Superior temporal gyrus (tissue), 1 donor: ENCODE measurements around the gene MUC4.
"Not testable (repeated sequence)": the region's sequence is repeated elsewhere in the genome, so short reads cannot be mapped to it uniquely, and the experiment has no call there.

Experiments
- DNase-seq: peaks from one replicate; pipeline ENCODE4 v3.0.0-alpha.2; 2016; ENCODE audit errors: extremely low spot score

Gene MUC4

GRCh38 chr3:195838714-195839113 lies 27.0 kb upstream of the MUC4 start:
- DNase-seq = no peak

GRCh38 chr3:195836476-195837135 lies 24.9 kb upstream of the MUC4 start:
- peak; percentile 30 for DNase-seq

- no peak for DNase-seq
These were observed 24.1 kb upstream of the MUC4 start for GRCh38 chr3:195835791-195836190.

DNA sequence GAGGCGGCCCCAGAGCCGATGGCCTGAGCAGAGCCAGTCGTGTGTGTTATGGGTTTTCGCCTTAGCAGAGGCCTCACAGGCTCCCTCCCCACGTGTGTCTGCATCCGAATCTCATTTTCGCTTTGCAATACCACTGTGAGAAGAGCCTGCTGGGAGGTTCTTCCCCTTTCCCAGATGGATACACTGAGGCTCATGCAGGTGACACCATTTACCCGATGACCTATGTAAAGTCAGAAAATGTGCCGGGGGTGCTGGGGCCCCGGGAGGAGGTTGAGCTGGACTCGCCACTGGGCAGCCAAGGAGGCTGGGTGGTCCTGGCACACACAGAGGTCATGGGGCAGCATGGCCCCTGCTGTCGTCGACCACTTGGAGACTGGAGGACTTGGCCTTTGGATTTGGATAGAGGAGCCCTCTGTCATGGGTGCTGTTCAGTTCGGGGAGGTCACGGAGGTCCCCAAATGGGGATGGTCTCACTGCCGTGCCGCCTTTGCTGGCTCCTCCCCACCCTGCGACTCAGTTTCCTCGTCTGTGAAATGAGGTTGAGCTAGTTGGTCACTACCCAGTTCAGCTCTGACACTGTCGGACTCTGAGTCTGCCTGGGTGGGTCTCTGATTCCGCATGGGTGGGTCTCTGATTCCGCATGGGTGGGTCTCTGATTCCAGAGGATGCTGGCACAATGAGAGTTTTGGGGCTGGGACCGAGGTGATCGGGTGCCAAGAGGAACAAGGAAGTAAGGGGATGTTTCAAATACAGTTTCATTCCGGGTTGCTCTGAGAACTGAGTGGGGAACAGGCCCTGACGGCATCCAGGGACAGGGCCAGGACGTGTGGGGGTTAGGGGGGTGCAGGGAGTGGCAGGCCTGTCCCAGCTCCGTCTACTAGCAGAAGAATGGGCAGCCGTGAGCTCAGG lies 23.2 kb upstream of the MUC4 start:
- DNase-seq = no peak

DNA sequence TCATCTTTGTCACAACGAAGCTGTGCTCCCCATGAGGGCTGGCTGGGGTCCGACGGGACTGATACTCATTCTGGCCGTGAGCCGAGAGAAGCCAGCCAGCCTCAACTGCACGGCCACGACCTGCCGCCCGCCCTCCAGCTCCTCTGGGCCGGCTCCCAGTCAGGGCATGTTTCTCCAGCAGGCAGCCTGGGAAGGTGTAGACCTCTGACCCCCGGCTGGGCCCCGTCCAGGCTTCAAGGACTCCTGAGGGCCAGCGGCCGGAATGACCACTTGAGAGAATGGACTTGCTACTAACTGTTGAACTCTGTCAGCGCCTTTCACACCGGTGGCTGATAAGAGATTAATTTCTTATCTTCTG lies 18.1 kb upstream of the MUC4 start:
- no peak for DNase-seq

DNA sequence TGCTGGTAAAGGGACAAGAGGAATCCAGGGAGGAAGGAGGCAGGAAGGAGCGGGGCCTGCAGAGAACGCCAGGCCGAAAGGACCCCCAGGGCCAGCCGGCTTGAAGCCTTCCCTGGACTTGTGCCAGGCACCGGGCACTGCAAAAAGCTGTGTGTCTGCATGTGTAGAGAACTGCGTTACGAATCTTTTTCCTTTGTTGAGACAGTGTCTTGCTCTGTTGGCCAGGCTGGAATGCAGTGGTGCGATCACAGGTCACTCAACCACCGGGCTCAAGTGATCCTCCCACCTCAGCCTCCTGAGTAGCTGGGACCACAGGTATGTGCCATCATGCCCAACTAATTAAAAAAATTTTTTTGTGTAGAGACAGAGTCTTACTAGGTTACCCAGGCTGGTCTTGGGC lies 17.0 kb upstream of the MUC4 start:
- no peak for DNase-seq

- no peak for DNase-seq
These were observed 14.4 kb upstream of the MUC4 start for GRCh38 chr3:195825857-195826804.

DNA sequence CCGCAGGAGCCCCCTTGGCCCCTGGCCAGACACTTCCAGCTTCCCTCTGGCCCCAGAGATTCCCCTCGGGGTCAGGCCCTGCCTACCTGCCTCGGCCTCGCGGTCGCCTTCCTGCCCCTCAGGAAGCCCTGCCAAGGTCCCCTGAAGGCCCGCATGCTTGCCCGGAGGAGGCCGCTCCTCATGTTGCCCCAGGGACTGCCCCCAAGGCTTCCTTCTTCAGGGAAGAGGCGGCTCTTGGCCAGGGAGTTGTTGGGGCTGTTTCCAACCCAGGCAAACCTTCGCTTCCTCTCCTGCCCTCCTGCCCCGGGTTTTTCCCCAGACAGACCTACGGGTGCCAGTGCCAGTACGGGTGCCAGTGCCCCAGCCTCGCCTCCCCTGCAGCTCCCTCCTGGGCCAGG lies 13.5 kb upstream of the MUC4 start:
- DNase-seq = no peak

- not testable (repeated sequence) for DNase-seq
These were observed 12.9 kb upstream of the MUC4 start for GRCh38 chr3:195824425-195825190.

GRCh38 chr3:195823999-195824398 lies 12.3 kb upstream of the MUC4 start:
- DNase-seq = no peak

GRCh38 chr3:195823280-195823679 lies 11.6 kb upstream of the MUC4 start:
- DNase-seq = no peak

DNA sequence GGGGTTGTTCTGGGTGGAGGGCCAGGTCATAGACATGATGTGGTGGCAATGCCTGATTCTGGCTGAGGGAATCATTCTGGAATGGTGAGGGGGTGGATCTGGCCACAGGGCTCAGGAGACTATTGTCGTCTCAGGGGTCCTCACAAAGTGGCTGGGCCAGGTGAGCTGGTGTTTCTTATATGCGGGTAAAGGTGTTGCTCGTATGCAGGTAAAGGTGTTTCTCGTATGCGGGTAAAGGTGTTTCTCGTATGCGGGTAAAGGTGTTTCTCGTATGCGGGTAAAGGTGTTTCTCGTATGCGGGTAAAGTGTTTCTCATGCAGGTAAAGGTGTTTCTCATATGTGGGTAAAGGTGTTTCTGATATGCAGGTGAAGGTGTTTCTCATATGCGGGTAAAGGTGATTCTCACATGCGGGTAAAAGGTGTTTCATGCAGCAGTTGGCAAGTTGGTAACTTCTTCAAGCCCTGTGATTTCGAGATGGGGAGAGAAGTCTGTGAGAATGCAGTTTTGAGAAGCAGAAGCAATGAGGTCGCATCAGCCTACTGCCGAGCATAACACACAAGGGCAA lies 10.5 kb upstream of the MUC4 start:
- no peak for DNase-seq

GRCh38 chr3:195821403-195822130 lies 9.8 kb upstream of the MUC4 start:
- no peak for DNase-seq

- no peak for DNase-seq
These were observed 9.2 kb upstream of the MUC4 start for GRCh38 chr3:195820901-195821300.

DNA sequence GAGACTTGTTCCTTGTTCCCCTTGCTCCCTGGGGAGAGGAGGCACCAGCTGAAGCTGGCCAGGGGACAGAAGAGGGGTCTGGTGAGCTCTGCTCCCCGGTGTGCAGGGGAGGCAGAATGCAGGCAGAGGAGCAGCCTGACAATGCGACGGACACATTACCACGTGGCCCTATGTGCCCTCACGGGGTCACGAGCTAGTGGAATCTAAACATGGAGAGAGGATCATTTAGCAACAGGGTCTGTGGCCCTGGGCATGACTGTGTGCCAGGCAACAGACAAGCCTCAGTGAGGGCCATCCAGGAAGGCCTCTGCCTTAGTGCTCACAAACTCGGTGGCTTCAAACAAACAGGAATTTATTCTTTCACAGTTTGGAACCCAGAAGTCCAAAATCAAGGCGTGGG lies 8.5 kb upstream of the MUC4 start:
- DNase-seq = no peak

DNA sequence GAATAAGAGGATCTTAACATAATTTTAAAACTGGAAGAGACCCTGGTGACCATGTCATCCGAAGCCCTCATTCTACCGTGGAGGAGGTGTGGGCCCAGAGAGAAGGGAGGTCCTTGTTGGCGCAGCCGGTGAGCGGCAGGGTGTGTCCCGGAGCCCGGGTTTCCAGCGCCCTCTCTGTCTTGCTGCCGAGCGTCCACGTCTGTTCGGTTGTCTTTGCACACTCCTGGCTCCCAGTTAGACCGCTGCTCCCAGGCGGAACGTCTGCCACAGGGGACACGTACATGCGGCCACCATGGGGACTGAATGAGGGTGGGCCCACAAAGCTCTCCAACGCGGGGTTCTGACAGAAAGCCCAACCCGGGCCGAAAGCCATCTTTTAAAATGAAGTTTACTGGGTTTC lies 6.6 kb upstream of the MUC4 start:
- no peak for DNase-seq

DNA sequence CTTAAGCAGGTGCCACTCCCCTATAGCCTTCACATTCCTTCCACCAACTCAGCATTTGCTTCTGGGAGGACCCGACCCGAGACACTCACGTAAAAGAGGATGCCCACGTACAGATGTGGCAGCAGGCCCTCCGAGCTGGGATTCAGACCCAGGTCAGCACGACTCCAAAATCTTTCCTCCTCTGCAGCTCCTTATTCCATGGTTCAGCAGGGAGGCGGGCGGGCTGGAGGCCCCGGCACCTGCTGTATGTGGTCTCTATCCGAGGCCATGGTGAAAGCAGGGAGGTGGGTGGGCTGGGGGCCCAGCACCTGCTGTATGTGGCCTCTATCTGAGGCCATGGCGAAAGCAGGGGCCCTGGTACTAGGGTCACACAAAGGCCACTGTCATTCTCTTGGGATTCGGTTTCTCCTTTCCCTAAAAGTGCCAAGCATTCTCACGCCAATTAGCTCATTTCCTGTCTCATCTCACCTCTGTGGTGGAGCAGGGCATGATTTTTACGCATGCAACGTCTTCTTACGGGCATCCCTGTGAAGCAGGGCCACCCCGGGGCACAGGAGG lies 5.9 kb upstream of the MUC4 start:
- no peak for DNase-seq

DNA sequence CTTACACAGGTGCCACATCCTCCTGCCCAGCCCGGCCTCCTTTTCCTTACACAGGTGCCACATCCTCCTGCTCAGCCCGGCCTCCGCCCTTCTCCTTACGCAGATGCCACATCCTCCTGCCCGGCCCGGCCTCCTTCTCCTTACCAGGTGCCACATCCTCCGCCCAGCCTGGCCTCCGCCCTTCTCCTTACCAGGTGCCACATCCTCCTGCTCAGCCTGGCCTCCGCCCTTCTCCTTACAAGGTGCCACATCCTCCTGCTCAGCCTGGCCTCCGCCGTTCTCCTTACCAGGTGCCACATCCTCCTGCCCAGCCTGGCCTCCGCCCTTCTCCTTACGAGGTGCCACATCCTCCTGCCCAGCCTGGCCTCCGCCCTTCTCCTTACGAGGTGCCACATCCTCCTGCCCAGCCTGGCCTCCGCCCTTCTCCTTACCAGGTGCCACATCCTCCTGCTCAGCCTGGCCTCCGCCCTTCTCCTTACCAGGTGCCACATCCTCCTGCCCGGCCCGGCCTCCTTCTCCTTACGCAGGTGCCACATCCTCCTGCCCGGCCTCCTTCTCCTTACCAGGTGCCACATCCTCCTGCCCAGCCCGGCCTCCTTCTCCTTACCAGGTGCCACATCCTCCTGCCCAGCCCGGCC lies 4.7 kb upstream of the MUC4 start:
- not testable (repeated sequence) for DNase-seq

GRCh38 chr3:195815169-195815771 lies 3.5 kb upstream of the MUC4 start:
- no peak for DNase-seq
